GM21576 (cell line): Measurements from ENCODE around the gene RASSF8.

Experiments
- ATAC-seq: cut with Tn5 transposase; IDR thresholded peaks from one replicate; pipeline ENCODE4 v1.9.1; 2021; ENCODE audit warnings: mild to moderate bottlenecking, moderate library complexity; ENCODE audit not compliant: unreplicated experiment

RASSF8 gene

GRCh38 chr12:25992026-25992782 lies 33.7 kb downstream of the RASSF8 start:
- ATAC-seq, result no peak

GRCh38 chr12:25993901-25994651 lies 35.6 kb downstream of the RASSF8 start:
- no peak for ATAC-seq

DNA sequence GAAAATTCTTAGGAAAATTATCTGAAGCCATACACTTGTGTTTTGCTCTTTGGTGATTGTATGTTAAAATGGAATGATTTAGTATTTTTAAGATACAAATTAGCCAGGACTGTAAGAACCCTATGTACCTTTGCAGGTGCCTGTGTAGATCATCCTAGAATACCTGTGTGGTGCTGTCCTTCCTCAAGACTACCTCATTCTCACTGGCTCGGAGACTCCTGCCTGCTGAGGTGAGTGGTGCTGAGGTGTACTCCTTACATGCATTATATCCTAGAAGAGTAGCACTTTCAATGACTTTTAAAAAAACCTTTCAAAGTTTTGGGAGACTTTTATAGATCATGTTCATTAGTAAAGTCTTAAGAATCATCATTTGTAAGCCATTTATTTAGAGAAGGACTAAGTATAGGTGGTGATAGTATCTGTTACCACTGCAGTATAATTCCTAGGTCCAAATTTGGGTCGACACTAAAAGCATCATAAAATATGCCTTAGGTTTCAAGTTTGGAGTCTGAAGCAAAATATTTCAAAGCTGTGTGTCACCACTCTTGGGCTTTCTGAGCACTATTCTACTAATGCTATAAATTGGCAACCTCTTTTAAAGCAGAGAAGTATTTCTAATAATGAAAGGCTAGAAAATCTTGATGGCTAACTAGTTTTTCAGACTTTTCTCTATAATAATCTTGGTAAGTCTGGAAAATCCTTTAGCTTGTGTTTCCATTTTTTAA lies 36.6 kb downstream of the RASSF8 start:
- ATAC-seq, result no peak

DNA sequence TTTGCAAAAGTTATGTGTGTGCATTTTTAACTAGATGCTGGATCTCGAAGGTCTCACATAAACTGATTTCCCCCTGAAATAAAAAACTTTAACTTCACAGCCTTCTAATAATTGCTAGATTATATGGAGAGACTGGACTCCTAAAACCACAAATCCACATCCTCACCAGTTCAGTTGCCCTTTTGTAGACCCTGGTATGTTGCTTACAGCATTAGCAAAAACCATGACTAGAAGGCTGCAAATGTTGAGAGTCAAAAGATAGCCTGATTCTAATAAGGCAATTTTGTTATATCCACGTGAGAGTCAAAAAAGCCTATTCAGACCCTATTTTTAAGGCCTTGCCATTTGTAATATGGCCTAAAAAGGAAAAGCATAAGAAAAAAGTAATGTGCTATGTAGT lies 37.4 kb downstream of the RASSF8 start:
- ATAC-seq, result no peak

- no peak for ATAC-seq
These were observed 38.2 kb downstream of the RASSF8 start for GRCh38 chr12:25996677-25997076.

DNA sequence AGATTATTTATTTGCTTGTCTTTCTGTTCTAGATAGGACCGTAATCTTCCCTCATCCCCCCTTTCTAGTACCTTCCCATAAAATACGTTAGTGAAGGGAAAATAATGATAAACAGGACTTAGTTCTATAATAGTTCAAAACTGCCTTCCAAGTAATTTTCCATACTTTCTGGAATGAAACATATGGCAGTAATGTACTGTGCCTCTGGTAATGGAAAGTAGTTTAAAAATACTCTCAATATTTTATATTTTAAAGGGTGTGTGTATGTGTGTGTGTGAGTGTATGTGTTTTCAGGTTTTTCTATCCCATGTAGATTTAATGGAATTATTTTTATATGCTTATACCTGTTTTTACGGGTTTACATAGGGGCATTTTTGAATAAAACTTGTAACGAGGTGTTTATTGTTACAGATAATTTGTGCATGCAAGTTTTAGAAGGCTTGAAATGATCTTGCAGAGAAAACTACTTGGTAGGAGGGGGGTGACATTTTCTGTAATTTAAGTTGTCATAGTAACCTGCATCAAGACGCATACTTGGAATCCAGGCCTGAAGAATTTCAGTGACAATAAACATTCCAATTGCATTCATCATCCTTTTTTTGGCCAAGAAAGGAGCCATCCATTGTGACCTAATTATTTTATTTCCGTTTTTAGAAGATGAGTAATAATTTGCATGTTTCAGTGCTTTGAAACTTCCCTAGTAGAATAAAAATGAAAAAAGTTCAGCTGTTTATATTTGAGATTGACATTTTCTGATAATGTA lies 38.9 kb downstream of the RASSF8 start:
- ATAC-seq, result no peak

GRCh38 chr12:26000898-26001297 lies 42.4 kb downstream of the RASSF8 start:
- ATAC-seq, result no peak

- no peak for ATAC-seq
These were observed 43.0 kb downstream of the RASSF8 start for GRCh38 chr12:26001530-26001929.

DNA sequence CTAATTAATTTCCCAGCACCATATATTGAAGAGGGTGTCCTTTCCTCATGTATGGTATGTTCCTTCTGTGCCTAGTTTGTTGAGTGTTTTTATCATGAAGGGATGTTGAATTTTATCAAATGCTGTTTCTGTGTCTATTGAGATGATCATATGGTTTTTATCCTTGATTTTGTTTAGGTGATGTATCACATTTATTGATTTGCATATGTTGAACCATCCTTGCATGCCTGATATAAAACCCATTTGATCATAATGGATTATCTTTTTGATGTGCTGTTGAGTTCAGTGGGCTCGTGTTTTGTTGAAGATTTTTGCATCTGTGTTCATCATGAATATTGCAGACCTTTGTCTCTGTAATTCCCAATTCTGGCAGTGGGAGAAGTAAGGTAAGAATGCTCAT lies 44.6 kb downstream of the RASSF8 start:
- no peak for ATAC-seq

GRCh38 chr12:26007566-26007965 lies 49.1 kb downstream of the RASSF8 start:
- ATAC-seq, result no peak

DNA sequence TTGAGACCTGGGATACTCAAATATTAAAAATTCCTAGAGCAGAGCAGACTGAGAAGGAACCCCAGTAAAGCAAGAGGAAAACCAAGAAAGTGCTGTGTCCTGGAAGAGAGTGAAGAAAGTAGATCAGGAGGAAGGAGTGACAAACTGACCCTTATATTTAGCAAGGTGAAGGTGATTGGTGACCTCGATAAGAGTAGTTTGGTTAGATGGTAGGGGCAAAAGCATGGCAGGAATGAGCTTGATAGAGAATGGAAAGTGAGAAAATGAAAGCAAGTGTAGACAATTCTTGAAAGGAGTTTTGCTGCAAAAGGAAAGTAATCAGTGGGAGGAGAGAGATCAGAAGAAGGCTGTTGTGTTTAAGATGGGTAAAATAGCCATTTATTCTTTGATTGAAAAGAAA lies 51.1 kb downstream of the RASSF8 start:
- no peak for ATAC-seq

DNA sequence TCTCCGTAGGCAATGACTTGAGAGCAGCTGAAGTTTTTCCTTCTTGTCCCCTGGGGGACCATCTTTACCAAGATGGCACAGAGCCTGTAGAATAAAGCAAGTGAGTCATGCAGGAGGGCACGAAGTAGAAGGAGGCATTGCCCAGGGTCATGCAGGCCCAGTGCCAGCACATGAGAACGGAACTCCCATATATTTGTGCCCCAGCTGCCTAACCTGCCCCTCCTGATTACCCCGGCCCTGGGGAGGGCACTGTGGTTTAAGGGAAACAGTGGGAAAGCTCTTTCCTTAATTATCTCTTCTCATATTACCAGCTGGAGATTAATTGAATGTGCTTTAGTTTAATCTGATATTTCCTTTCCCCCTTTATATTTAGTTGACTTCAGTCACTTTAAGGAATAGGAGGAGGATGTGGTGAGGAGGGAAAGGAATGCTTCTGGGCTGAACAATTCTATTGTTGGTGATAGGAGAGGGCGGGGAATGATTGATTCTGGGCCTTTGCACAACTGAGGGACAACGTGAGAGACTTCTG lies 51.9 kb downstream of the RASSF8 start:
- no peak for ATAC-seq

DNA sequence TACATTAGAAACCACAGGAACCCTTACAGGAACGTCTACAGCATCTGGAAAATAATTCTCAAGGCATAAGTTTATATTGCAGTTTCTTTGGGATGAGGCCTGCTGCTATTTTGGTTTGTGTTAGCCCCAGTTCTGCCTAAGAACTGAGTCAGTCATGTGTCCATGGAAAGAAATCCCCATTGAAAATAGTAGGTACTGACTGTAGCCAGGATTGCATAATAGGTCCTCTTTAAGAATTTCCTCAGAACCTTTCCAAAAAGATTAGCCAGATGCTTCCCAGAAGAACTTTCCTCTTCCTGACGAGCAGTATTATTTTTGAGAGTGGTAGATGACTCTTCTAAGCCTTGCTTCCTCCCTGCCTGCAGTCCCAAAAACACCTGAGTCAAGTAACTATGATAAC lies 52.6 kb downstream of the RASSF8 start:
- no peak for ATAC-seq

DNA sequence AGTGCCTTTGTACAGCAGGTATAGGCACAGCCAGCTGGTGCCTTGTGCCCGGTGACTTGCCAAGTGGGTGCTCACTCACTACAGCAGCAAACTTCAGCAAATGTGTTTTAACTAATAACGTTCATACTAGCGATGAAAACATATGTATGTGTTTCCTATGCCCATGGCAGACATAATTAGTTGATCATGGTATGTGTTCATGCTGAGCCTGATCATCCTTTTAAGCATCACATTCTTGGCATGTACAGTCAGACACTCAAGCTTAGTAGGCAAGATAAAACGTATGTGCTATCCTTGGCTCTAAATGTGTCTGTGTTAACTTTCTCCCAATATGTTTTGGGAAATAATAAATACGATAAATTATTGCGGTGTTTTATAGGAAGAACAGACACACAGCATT lies 55.6 kb downstream of the RASSF8 start:
- ATAC-seq, result no peak

DNA sequence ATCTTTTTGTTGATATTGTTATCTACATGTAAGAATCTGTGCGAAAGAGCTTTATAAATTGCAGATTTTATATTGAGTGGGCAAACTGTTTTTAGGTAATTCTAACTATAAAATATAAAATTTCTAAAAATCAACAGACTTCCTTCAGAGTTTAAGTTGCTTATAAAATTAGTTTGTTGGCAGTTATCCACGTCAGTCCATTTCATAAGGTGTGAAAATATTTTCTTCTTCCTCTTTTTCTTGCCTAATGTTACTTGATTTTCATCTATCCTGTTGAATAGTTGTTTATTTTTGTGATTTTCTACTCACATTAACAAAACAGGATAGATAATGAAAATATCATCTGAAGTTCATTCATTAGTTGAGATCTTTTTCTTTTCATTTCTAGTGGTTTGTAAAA lies 58.0 kb downstream of the RASSF8 start:
- ATAC-seq, result no peak

- no peak for ATAC-seq
These were observed 59.2 kb downstream of the RASSF8 start for GRCh38 chr12:26017484-26018211.

DNA sequence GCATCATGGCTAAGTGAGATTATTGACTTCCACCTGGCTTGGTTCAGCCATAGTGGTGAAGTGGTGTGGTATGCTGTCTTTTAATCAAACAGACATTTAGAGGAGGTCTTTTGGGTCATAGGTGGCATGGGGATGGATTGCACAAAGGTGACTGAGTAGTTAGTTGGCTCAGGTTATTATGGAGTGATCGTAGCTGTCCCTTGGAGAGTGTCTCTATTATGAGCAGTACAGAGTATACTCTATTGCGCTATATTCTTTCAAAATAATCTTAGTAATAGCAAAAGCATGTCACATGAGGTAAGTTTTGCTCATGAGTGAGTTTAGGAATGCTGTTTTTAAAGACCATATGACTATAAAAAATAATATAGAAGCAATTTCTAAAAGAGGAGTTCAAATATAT lies 60.4 kb downstream of the RASSF8 start:
- no peak for ATAC-seq

DNA sequence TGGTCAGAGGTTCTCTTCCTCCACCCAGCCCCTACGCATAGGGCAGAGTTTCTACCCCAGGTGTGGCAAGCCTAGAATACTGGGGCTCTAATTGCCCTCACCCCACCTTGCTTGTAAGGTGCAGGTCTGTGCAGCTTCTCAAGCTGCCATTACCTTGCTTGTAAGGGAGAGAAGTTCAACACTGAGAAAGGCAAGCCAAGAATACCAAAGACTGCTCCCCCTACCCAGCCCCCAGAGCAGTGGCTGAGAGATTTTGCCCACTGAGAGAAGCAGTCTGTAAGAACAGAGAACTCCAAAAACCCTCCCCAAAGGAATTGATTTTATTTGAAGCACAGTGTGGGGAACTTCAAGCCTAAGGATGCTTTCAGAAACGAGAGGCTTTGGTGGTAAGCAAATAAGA lies 63.1 kb downstream of the RASSF8 start:
- ATAC-seq, result no peak

DNA sequence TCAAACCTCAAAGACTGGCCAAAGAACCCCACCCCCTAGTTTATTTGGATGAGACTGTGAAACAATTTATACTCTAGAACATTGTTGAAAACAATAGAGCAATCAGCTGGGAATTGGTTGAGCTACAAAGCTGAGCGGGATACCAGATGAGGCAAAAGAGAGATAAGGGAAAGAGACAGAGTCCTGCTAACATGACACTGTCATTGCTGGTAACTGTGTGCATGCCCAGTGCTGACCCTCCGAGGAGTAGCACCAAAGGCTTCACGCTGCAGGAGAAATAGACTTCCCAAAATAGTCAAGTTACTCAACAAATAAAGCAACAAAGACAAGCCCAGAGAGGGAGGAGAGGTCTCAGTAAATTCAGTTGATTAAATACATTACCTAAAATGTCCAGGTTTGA lies 63.6 kb downstream of the RASSF8 start:
- no peak for ATAC-seq

DNA sequence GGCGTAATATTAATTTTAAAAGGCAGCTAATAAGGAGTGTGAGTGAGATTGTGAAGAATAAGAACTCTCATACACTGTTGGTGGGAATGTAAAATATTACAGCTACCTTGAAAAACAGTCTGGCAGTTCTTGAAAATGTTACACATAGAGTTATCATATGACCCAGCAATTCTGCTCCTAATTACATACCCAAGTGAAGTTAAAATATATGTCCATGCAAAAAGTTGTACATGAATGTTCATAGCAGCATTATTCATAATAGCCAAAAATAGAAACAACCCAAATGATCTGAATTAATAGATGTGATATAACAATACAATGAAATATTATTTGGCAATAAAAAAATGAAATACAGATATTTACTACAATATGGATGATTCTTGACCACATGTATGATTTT lies 68.2 kb downstream of the RASSF8 start:
- no peak for ATAC-seq
